NCI-H2227 treated with DMSO at 0.1 percent for 48 hours (cell line): ENCODE measurements around the gene CCL19.
A peak's percentile ranks its signal among the peaks of the same experiment; 100 is the strongest.
"Not testable (repeated sequence)": the region's sequence is repeated elsewhere in the genome, so short reads cannot be mapped to it uniquely, and the experiment has no call there.

Source experiments
- DNase-seq: peaks from one replicate; lab custom pipeline; 2025; lab: John Stamatoyannopoulos, UW

The CCL19 gene

GRCh38 chr9:34690983-34691935 lies at the start of gene CCL19:
CCL19 (minus strand) TSS chr9:34691276; CDS start chr9:34691139, 137 bp downstream.
- DNase-seq, result no peak

- DNase-seq, result not testable (repeated sequence)
Observed at GRCh38 chr9:34740176-34740575, 49.1 kb upstream of the CCL19 start.

- DNase-seq, result no peak
Observed at GRCh38 chr9:34737677-34738260, 46.7 kb upstream of the CCL19 start.

GRCh38 chr9:34734720-34735119 lies 43.6 kb upstream of the CCL19 start:
- DNase-seq, result no peak

GRCh38 chr9:34732886-34733285 lies 41.8 kb upstream of the CCL19 start:
- DNase-seq, result no peak

GRCh38 chr9:34732478-34732877 lies 41.4 kb upstream of the CCL19 start:
- no peak for DNase-seq

GRCh38 chr9:34723141-34723540 lies 32.1 kb upstream of the CCL19 start:
- DNase-seq, result no peak

- DNase-seq, result not testable (repeated sequence)
Observed at GRCh38 chr9:34719769-34720025, 28.6 kb upstream of the CCL19 start.

GRCh38 chr9:34719021-34719768 lies 28.1 kb upstream of the CCL19 start:
- DNase-seq, result no peak

- DNase-seq, result no peak
Observed at GRCh38 chr9:34717996-34718614, 27.0 kb upstream of the CCL19 start.

- DNase-seq, result no peak
Observed at GRCh38 chr9:34716711-34717110, 25.6 kb upstream of the CCL19 start.

GRCh38 chr9:34715639-34716215 lies 24.7 kb upstream of the CCL19 start:
- DNase-seq, result no peak

GRCh38 chr9:34714007-34714406 lies 22.9 kb upstream of the CCL19 start:
- DNase-seq, result no peak

GRCh38 chr9:34712140-34712539 lies 21.1 kb upstream of the CCL19 start:
- DNase-seq, result no peak

- DNase-seq, result no peak
Observed at GRCh38 chr9:34710023-34710422, 18.9 kb upstream of the CCL19 start, which contains the start of gene CCL21. CCL21 (minus strand) TSS chr9:34710136; CDS start chr9:34710066, 70 bp downstream.

GRCh38 chr9:34709196-34709978 lies 18.3 kb upstream of the CCL19 start:
- no peak for DNase-seq

GRCh38 chr9:34707130-34707529 lies 16.1 kb upstream of the CCL19 start:
- no peak for DNase-seq

- DNase-seq, result peak; percentile 31
Observed at GRCh38 chr9:34701769-34702736, 11.0 kb upstream of the CCL19 start.

- DNase-seq, result peak; percentile 64
Observed at GRCh38 chr9:34701023-34701768, 10.1 kb upstream of the CCL19 start.
